ENCODE results near the gene SORCS1.

DNA sequence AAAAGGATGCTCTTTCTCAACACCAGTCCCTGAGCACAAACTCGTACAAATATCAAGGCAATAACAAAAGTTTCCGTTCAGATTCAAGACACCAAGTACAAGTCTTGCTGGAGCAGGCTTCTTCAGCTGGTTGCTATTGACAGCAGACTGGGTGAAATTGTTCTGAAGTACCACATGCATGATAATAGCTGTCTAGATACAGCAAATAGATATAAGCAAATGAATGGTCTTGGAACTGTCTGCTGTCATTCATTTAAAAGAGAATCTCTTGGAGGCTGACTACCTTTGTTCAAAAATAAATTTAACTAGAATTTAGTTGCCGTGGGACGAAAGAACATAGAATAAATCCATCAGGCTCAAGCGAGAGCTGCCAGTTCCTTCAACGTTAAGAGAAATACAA, 35.5 kb downstream of the SORCS1 start:
- TF ChIP-seq CTCF (conservative IDR thresholded peaks at IDR 0.05 in 1 of 2, IDR thresholded peaks at IDR 0.05 in 1 of 2; ENCODE audit: low read depth in 1 of 2, low read length in 2 of 2) (no peak), EZH2 (IDR thresholded peaks at IDR 0.05; ENCODE audit: low read length, missing control alignments) (no peak)
